ENCODE results near the gene DLX4. TPM values are rescaled to one million over a fixed set of nuclear protein-coding genes. Genes with fewer than 3 reads are reported as not detected.

Gene DLX4
- total RNA-seq, 1 donor from 2014 or later, result 1.2 TPM

GRCh38 chr17:49931416-49932137, 37.4 kb upstream of the DLX4 start:
- H3K36me3 ChIP-seq, result no peaks in the 10 kb centered on the region
- H3K4me3 ChIP-seq, result no peak overlapping the region
- H3K27me3 ChIP-seq, result no peaks in the 10 kb centered on the region
- intact Hi-C loops (cut with DNase I), result no loop called here
- H3K4me1 ChIP-seq, result no peaks in the 10 kb centered on the region
- TF ChIP-seq POLR2A (IDR thresholded peaks at IDR 0.05) (no peak), POLR2AphosphoS5 (IDR thresholded peaks at IDR 0.05; ENCODE audit: insufficient read depth in 1 of 2, low read depth in 1 of 2) (no peak), CTCF (IDR thresholded peaks at IDR 0.05) (no peak)
- no peaks in the 10 kb centered on the region for H3K9me3 ChIP-seq
- H3K27ac ChIP-seq, result no peak overlapping the region
- DNase-seq (ENCODE audit: extremely low spot score in 2 of 2), result no peak

- Histone ChIP-seq H3K27me3 (no peaks in the 10 kb centered on the region), H3K4me3 (no peak overlapping the region), H3K9me3 (no peaks in the 10 kb centered on the region), H3K27ac (no peak overlapping the region), H3K36me3 (no peaks in the 10 kb centered on the region), H3K4me1 (no peaks in the 10 kb centered on the region)
- no peak for TF ChIP-seq POLR2A (IDR thresholded peaks at IDR 0.05)
- no peak for TF ChIP-seq CTCF (IDR thresholded peaks at IDR 0.05)
- TF ChIP-seq POLR2AphosphoS5 (IDR thresholded peaks at IDR 0.05; ENCODE audit: insufficient read depth in 1 of 2, low read depth in 1 of 2), result no peak
- intact Hi-C loops (cut with DNase I), result no loop called here
- DNase-seq (ENCODE audit: extremely low spot score in 2 of 2), result no peak
Observed at GRCh38 chr17:49932138-49932723, 36.8 kb upstream of the DLX4 start.

GRCh38 chr17:49932901-49933300, 36.1 kb upstream of the DLX4 start:
- Histone ChIP-seq H3K4me1 (no peaks in the 10 kb centered on the region), H3K4me3 (no peak overlapping the region), H3K27me3 (no peaks in the 10 kb centered on the region), H3K36me3 (no peaks in the 10 kb centered on the region), H3K27ac (no peak overlapping the region), H3K9me3 (no peaks in the 10 kb centered on the region)
- no peak for TF ChIP-seq POLR2AphosphoS5 (IDR thresholded peaks at IDR 0.05; ENCODE audit: insufficient read depth in 1 of 2, low read depth in 1 of 2)
- no peak for TF ChIP-seq POLR2A (IDR thresholded peaks at IDR 0.05)
- no peak for TF ChIP-seq CTCF (IDR thresholded peaks at IDR 0.05)
- intact Hi-C loops (cut with DNase I), result no loop called here
- no peak for DNase-seq (ENCODE audit: extremely low spot score in 2 of 2)

- no peak overlapping the region for H3K4me3 ChIP-seq
- no peaks in the 10 kb centered on the region for H3K27me3 ChIP-seq
- no peak overlapping the region for H3K27ac ChIP-seq
- no peaks in the 10 kb centered on the region for H3K9me3 ChIP-seq
- TF ChIP-seq POLR2A (IDR thresholded peaks at IDR 0.05), result no peak
- no peak for TF ChIP-seq CTCF (IDR thresholded peaks at IDR 0.05)
- no peak for TF ChIP-seq POLR2AphosphoS5 (IDR thresholded peaks at IDR 0.05; ENCODE audit: insufficient read depth in 1 of 2, low read depth in 1 of 2)
- DNase-seq (ENCODE audit: extremely low spot score in 2 of 2), result no peak
- H3K36me3 ChIP-seq, result no peaks in the 10 kb centered on the region
- H3K4me1 ChIP-seq, result no peaks in the 10 kb centered on the region
- intact Hi-C loops (cut with DNase I), result no loop called here
Observed at GRCh38 chr17:49935526-49936210, 33.3 kb upstream of the DLX4 start.

- Histone ChIP-seq H3K36me3 (no peaks in the 10 kb centered on the region), H3K4me1 (no peaks in the 10 kb centered on the region), H3K9me3 (no peaks in the 10 kb centered on the region), H3K27me3 (no peaks in the 10 kb centered on the region), H3K27ac (no peak overlapping the region), H3K4me3 (no peak overlapping the region)
- TF ChIP-seq POLR2AphosphoS5 (IDR thresholded peaks at IDR 0.05; ENCODE audit: insufficient read depth in 1 of 2, low read depth in 1 of 2), result no peak
- TF ChIP-seq POLR2A (IDR thresholded peaks at IDR 0.05), result no peak
- TF ChIP-seq CTCF (IDR thresholded peaks at IDR 0.05), result no peak
- no peak for DNase-seq (ENCODE audit: extremely low spot score in 2 of 2)
- intact Hi-C loops (cut with DNase I), result no loop called here
Observed at GRCh38 chr17:49936386-49936785, 32.6 kb upstream of the DLX4 start.

All from vagina (tissue), 2 donors.